RPMI7951 (cell line): ENCODE results near the gene PAN3. TPM values are rescaled to one million over a fixed set of nuclear protein-coding genes. Genes with fewer than 3 reads are reported as not detected.
"Not testable (repeated sequence)": the region's sequence is repeated elsewhere in the genome, so short reads cannot be mapped to it uniquely, and the experiment has no call there.

Source experiments
- DNase-seq: peaks from one replicate; pipeline ENCODE4 v3.0.0-alpha.2; 2012; ENCODE audit warnings: low read depth
- total RNA-seq: library from RNA; depleted of rRNA; stranded (reverse); fragments of >200 nt; shearing (Covaris generic); gene quantifications from 2 replicates; pipeline ENCODE4 v1.2.3, GENCODE V29; 2014

The PAN3 gene
- total RNA-seq, 1 experiment from 2014 or later: 10.9 TPM

- DNase-seq: peak; percentile 13
Observed at GRCh38 chr13:28136916-28137315, 1.4 kb upstream of the PAN3 start.

- DNase-seq: peak; percentile 3
Observed at GRCh38 chr13:28137596-28137995, 749 bp upstream of the PAN3 start.

GRCh38 chr13:28138756-28139470, 568 bp downstream of the PAN3 start:
- DNase-seq: peak; percentile 85

GRCh38 chr13:28140433-28141125, 2.2 kb downstream of the PAN3 start:
- DNase-seq: no peak

- DNase-seq: not testable (repeated sequence)
Observed at GRCh38 chr13:28141542-28141941, 3.2 kb downstream of the PAN3 start.

- DNase-seq: no peak
Observed at GRCh38 chr13:28145049-28145448, 6.7 kb downstream of the PAN3 start.

- DNase-seq: no peak
Observed at GRCh38 chr13:28147495-28147894, 9.2 kb downstream of the PAN3 start.

GRCh38 chr13:28159057-28159456, 20.7 kb downstream of the PAN3 start:
- no peak for DNase-seq

GRCh38 chr13:28161370-28161769, 23.0 kb downstream of the PAN3 start:
- peak; percentile 8 for DNase-seq

- DNase-seq: no peak
Observed at GRCh38 chr13:28163587-28163986, 25.2 kb downstream of the PAN3 start.

GRCh38 chr13:28166257-28166656, 27.9 kb downstream of the PAN3 start:
- no peak for DNase-seq

- no peak for DNase-seq
Observed at GRCh38 chr13:28171266-28171665, 32.9 kb downstream of the PAN3 start.

GRCh38 chr13:28172947-28173346, 34.6 kb downstream of the PAN3 start:
- no peak for DNase-seq

- DNase-seq: peak; percentile 3
Observed at GRCh38 chr13:28173793-28174192, 35.4 kb downstream of the PAN3 start.

- no peak for DNase-seq
Observed at GRCh38 chr13:28177327-28177726, 39.0 kb downstream of the PAN3 start.

GRCh38 chr13:28177877-28178276, 39.5 kb downstream of the PAN3 start:
- no peak for DNase-seq

GRCh38 chr13:28179974-28180373, 41.6 kb downstream of the PAN3 start:
- peak; percentile 5 for DNase-seq

- peak; percentile 93 for DNase-seq
Observed at GRCh38 chr13:28181413-28181812, 43.1 kb downstream of the PAN3 start.

- no peak for DNase-seq
Observed at GRCh38 chr13:28185256-28185655, 46.9 kb downstream of the PAN3 start.

GRCh38 chr13:28199089-28199488, 60.7 kb downstream of the PAN3 start:
- no peak for DNase-seq

GRCh38 chr13:28204043-28204442, 65.7 kb downstream of the PAN3 start:
- no peak for DNase-seq

- no peak for DNase-seq
Observed at GRCh38 chr13:28204690-28205443, 66.5 kb downstream of the PAN3 start.

GRCh38 chr13:28218679-28219078, 80.3 kb downstream of the PAN3 start:
- no peak for DNase-seq
